ENCODE data around the gene ZNF254. TPM values are rescaled to one million over a fixed set of nuclear protein-coding genes. Genes with fewer than 3 reads are reported as not detected.
"Not testable (repeated sequence)": the region's sequence is repeated elsewhere in the genome, so short reads cannot be mapped to it uniquely, and the experiment has no call there.

ZNF254 gene
- total RNA-seq, 1 experiment from 2014 or later: 4.1 TPM

DNA sequence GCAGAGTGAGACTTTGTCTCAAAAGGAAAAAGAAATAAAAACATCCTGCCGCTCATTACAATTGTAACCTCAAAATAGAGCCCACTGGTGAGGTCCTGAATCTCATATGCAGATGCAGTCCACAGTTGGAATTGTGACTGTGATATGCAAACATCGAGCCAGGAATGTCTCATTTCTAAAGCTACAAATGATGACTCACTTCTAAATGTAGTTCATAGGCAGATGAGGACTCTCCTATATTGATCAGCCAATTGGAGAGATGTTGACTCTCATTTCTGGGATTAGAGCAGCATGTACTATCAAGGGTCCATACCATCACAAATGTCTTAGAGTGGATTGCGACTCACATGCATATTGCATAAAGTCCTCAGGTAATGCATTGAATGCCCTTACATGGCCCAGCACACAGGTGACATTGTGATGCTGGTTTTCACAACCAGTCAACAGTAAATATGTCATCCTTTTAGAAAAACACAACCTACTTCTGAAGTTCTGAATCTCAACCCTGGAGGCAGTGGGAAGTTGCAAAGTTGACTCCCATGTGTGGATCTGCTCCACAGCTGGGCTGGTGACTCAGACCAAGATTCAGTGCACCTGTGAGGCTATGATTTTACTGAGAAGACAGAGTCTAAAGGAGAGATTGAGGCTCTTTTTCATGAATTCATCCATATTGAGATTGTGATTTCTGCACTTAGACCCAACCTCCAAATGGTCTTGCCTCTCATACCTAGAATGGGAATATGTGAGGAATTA is 16.9 kb upstream of the ZNF254 start:
- DNase-seq (ENCODE audit: extremely low read depth, low read depth): no peak

DNA sequence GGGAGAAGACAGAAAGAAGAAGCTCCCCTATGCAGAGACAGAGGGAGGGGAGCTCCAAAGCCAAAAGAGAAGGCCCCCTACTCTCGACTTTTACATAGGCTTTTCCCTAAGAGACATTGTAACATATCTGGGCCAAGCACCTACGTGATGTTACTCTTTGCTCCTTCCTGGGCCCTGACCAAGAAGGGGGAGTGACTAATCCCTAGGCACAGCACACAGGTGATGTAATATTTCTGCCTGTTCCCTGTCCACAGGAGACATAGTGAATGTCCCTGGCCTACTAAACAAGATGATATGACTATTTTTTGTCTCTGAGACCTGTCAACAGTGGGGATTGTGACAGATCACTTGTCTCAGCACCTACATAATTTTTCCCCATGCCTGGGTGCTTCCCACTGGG is 15.9 kb upstream of the ZNF254 start:
- no peak for DNase-seq (ENCODE audit: extremely low read depth, low read depth)

DNA sequence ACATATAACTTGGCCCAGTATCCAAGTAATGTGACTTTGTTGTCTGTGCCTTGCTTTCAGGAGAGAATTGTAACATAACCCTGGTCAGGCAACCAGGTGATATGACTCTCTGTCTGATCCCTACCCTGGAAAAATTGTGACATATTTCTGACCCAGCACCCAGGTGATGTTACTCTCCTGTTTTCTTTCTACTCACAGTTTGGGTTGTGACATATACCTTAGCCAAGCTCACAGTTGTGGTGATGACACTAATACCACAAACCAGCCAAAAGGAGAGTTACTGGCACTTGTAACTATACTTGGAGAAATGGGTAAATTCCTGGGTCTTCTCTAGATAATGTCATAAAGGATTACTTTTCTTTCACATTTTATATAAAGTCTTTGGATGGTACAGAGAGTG is 14.3 kb upstream of the ZNF254 start:
- no peak for DNase-seq (ENCODE audit: extremely low read depth, low read depth)

DNA sequence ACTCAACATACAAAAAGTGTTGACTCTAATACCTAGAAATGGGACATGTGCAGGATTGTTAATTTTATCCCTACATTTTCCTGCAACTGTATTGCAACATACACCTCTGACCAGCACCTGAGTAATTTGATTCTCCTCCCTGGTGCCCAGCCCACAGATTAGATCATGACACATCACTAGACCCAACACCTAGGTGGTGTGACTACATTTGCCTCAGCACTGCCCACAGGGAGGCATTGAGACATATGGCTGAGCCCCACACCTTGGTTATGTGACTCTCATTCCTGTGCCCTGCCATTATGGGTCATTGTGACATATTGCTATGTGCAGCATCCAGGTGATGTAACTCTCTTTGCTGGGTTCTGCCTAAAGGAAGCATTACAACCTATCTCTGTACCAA is 13.2 kb upstream of the ZNF254 start:
- DNase-seq (ENCODE audit: extremely low read depth, low read depth): no peak

DNA sequence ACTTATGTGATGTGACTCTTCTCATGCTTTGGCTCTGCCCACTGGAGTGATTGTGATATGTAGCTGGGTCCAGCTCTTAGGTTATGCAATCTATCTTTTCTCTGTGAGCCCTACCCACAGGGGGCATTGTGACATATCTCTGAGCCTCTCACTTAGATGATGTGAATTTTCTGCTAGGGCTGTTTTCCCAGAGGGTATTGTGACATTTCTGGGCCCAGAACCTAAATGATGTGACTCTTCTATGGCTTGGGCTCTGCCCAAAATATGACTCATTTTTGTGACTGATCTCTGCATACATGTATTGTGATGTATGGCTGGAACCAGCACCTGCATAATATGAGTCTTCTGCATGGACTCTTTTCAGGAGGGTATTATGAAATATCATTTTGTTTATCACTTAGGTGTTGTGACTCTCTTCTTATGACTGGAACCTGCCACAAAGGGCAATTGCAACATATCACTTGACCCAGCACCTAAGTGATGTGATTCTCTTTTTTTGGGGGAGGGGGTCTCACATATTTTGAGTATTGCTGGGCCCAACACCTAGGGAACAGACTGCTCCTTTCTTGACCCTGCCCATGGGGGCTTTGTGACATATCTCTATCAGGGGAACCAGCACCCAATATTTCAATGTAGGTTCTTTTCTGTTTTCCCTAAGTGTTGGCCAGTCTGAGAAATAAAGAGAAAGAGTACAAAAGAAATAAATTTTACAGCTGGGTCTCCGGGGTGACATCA is 12.1 kb upstream of the ZNF254 start:
- no peak for DNase-seq (ENCODE audit: extremely low read depth, low read depth)

DNA sequence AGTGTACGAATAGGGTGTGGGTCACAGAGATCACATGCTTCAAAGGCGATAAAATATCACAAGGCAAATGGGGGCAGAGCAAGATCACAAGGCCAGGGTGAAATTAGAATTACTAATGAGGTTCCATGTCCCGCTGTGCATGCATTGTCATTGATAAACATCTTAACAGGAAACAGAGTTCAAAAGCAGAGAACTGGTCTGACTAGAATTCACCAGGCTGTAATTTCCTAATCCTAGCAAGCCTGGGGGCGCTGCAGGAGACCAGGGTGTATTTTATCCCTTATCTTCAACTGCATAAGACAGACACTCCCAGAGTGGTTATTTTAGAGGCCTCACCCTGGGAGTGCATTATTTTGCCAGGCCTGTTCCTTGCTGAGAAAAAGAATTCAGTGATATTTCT is 11.5 kb upstream of the ZNF254 start:
- not testable (repeated sequence) for DNase-seq (ENCODE audit: extremely low read depth, low read depth)

DNA sequence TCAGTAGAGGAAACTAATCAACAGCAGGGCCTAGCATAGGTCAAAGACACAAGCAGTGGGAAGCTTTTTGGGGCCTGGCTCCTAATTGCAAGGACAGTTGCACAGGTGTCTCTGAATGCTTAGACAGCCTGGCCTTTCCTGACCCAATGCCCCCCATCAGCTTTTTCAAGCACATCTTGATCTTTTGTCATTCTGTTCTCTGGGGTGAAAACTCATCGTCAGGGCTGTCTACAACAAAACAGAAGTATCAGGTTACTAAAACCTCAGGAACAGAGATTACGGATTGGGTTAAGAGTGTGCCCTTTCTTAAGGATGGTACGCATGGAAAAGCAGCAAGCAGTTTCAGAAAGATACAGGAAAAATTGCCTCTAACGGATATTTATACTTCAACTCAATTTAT is 8.3 kb upstream of the ZNF254 start:
- no peak for DNase-seq (ENCODE audit: extremely low read depth, low read depth)

DNA sequence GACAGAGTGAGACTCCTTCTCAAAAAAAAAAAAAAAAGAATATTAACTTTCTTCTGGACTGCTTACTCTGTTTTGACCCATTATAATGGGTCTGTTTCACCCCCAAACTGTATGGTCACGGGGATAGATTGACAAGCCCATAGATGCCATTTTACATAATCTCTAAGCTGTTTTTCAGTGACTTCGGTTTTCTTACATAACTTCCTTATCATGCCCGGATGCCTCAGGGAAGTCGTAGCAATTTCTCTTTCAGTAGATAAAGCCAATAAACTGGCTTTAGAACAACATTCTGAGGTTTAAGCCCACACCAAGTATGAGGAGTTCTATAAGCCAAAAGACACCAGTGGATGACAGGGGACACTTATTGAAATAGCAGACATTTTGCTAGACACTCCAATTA is 5.9 kb upstream of the ZNF254 start:
- no peak for DNase-seq (ENCODE audit: extremely low read depth, low read depth)

DNA sequence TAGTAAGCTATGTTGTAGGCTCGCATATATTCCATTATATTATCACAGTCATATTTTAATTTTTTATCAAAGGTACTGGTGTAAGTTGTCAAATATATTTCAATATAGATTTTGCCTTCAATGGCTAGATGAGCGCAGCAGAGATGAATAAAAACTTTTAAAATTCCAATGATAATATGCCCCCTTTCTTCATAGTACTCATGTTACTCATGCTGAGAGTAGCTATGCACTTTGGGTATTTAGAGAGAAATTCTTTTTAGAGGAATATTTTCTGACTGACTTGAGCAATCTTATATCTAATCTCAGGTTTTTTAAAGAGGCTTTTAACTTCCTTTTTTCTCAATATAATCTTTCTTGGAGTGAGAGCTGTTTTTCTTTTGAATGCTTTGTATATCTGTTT is 11.4 kb downstream of the ZNF254 start:
- no peak for DNase-seq (ENCODE audit: extremely low read depth, low read depth)

DNA sequence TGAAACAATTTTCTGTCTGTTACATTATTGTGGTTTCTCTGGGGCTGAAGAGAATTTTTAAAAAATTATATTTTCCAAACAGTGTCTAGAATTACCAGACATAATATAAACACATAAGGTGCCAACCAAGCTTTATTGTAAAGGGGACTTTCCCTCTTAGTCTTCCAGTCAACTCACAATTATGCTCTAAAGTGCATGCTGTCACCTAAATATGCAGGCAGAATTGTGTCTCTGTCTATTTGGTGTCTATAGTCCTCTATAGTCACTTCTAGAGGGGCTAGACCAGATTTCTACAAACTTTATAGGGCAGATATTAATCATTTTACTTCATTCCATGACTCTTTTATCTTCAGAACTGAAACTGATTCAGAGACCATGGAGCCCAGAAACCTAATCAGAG is 12.8 kb downstream of the ZNF254 start:
- DNase-seq (ENCODE audit: extremely low read depth, low read depth): no peak

DNA sequence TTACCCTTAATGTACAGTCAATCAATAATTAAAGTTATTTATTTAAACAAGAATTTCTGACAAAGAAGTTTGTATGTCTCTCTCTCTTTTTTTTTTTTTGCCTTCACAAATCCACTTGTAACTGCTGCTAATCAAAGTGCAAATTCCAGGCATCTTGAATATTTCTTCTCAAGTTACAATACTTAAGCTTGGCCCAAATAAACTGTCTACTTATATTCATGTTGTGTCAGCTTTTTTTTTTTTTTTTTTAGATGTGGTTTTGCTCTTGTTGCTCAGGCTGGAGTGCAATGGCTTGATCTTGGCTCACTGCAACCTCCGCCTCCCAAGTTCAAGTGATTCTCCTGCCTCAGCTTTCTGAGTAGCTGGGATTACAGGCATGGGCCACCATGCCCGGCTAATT is 13.6 kb downstream of the ZNF254 start:
- not testable (repeated sequence) for DNase-seq (ENCODE audit: extremely low read depth, low read depth)

DNA sequence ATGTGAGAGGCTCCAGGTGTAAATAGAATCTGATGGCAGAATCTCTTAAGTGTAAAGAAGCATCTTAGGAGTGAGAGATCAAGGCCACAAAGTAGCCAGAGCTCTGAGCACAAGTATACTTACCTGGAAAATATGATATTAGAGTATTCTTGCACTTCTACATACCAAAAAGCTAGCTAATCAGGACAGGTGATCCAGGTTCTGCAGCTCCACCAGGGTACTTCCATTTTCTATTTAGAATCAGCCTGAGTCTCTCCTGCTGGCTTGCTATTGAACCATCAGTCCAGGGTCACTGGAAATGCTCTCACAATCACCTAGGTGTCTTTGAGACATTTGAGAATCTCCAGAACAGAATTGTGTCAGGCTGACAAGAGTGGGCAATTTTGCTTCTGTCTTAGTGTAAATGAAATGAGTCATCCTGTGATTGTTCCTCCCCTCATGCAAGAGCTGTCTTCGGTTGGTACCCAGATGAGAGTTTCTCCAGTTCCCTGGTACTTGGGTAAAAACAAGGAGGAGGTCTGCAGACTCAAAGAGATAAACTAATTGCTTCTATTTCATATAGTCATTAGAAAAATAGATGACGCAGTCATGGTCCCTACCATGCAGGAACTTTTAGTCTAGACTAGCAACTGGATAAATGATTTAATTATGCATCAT is 14.6 kb downstream of the ZNF254 start:
- DNase-seq (ENCODE audit: extremely low read depth, low read depth): no peak

DNA sequence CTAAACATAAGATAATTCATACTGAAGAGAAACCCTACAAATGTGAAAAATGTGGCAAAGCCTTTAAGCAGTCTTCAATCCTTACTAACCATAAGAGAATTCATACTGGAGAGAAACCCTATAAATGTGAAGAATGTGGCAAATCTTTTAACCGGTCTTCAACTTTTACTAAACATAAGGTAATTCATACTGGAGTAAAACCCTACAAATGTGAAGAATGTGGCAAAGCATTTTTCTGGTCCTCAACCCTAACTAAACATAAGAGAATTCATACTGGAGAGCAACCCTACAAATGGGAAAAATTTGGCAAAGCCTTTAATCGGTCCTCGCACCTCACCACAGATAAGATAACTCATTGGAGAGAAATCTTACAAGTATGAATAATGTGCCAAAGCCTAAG is 40.6 kb downstream of the ZNF254 start:
- DNase-seq (ENCODE audit: extremely low read depth, low read depth): no peak

DNA sequence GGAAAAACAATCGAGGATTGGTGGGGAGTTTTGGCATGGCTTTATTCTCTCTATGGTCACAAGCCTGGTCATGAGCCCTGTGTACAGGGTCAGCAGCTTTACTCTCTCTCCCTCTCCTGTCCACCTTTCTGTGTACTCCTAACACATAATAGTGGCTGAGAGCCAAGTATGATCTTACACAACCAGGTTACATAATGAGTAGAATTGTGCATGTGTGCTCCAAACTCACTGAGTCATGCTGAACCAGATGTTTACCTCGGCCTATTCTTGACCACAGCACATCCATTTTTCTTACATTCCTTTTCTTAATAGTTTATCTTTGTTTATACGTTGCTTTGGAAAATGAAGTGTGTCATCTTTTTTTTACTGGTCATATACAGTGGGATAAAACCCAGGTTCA is 53.1 kb downstream of the ZNF254 start:
- no peak for DNase-seq (ENCODE audit: extremely low read depth, low read depth)

DNA sequence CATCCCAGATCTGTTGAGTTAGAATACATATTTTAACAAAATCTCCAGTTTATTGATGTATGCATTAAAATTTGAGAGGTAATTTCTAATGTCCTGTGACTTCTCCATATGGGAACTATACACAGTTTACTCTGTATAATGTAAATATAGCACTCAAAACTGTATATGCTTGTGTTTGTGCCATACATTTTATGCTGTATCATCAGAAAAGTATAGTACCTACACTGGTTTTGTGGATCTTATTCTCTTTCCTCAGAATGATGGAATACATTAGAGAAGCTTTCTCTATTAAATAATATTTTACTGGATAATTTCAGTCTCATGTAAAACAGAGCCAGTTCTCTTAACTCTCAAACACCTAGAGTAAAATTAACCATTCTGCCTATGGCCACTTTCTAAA is 53.6 kb downstream of the ZNF254 start:
- DNase-seq (ENCODE audit: extremely low read depth, low read depth): no peak

DNA sequence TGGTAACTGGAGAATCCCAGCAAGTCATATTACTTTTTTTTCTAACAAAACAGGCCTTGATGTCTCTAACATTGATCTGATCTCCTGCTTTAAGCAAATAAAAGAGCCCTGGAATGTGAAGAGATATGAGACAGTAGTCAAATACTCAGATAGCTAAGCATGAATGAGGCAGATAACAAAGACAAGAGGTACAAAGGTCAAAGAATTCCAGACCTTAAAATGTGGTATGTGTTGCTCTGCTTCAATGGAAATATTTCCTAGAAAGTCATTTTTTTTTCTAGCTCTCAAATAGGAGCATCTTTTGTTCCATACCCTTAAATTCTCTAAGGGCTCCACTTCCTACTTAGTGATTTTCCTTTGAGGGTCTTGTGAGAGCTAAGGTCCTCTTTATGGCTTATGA is 54.6 kb downstream of the ZNF254 start:
- DNase-seq (ENCODE audit: extremely low read depth, low read depth): no peak

DNA sequence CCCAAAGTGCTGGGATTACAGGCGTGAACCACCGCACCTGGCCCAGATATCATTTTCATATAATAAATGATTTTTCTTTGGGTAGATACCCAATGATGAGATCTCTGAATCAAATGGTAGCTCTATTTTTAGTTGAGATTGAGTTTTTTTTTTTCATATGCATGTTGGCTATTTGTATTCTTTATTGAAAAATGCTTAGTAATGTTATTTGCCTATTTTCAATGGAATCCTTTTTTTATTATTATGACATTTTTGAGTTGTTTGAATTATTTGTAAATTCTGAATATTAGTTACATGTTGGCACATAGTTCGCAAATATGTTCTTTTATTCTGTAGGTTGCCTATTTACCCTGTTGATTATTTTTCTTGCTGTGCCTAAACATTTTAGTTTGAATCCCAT is 55.8 kb downstream of the ZNF254 start:
- no peak for DNase-seq (ENCODE audit: extremely low read depth, low read depth)

DNA sequence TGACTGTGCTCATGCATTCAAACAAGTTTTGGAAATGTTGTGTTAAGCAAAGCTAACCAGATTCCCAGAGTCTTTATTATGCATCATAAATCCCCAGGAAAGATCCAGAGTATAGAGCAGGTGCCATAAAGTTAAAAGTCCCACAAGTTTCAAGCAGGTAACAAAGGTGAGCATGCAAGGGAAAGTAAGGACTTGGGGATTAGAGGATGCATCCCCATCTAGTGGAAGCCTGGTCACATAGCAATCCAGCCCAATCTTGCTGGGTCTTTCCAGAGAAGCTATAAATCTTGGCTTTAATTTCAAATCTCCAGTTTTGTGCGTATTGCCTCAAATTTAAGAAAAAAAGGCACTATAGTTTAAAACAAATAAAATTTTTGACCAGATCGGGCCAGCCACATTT is 72.7 kb downstream of the ZNF254 start:
- no peak for DNase-seq (ENCODE audit: extremely low read depth, low read depth)

DNA sequence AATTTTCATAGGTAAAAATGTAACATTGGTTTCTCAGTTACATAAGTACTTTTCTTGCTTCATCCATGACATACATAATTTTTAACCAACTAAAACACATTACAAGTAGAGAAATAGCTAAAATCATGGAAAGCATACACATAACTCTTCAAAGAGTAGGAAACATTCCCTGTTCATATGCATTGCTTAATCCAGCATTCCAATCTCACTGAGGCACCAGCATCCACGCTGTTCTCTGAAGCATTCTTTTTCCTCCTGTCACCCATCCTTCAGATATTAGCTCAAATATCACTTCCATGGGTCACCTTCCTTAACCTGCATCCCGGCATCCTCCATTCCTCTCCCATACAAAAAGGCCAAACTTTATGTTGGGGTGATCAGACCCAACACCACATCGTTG is 79.1 kb downstream of the ZNF254 start:
- DNase-seq (ENCODE audit: extremely low read depth, low read depth): no peak

DNA sequence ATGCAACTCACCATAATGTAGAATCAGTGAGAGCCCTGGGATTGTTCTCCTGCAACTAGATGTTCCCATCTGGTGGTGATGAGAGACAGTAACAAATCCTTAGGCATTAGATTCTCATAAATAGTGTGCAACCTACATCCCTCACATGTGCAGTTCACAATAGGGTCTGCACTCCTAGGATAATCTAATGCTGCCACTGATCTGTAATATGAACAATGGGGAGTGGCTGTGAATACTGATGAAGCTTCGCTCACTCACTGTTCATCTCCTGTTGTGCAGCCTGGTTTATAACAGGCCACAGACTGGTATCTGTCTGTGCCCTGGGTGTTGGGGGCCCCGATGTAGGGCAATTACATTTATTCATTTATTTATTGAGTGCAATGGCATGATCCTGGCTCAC is 86.9 kb downstream of the ZNF254 start:
- DNase-seq (ENCODE audit: extremely low read depth, low read depth): no peak

DNA sequence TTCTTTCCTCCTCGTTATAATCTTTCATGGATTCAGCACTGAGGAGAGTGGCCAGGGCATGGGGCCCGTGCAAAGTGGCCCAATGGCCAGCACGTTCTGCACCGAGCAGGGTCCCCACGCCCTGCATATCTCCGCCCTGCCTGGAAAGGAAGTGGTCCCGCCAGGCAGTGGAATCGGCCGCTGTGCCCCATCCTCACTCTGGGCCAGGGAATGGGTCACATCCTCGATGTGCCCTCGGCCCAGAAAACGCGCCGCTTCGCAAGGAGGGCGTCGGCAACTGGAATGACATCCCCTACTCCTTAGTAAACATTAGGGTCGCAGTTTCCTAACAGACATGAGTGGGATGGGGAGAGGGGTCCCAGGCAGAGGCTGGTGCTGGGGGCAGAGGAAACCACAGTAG is 90.7 kb downstream of the ZNF254 start:
- DNase-seq (ENCODE audit: extremely low read depth, low read depth): no peak

DNA sequence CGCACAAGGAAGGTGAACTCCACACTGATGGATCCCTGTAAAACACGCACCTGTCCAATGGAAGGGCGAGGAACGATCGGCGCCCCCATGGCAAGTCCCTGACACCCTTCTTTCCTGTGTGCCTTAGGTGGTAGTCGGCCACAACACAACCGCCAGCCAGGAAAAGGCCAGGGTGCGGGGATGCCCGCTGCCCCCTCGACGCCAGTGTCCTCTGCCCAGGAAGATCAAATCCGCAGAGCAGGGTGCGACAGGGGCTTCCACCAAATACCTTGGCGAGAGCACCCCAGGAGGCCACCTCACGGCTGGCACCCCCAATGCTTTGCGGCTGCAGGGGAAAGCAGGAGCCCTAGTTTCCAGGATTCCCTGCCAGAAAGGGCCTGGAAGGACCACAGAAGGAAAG is 91.2 kb downstream of the ZNF254 start:
- DNase-seq (ENCODE audit: extremely low read depth, low read depth): no peak

Data from NCI-H460 (cell line).